NCI-H2081 treated with DMSO at 0.1 percent for 48 hours (cell line): ENCODE data around the gene CABP7.

Source experiments
- DNase-seq: peaks from one replicate; lab custom pipeline; 2025; lab: John Stamatoyannopoulos, UW

CABP7 gene

DNA sequence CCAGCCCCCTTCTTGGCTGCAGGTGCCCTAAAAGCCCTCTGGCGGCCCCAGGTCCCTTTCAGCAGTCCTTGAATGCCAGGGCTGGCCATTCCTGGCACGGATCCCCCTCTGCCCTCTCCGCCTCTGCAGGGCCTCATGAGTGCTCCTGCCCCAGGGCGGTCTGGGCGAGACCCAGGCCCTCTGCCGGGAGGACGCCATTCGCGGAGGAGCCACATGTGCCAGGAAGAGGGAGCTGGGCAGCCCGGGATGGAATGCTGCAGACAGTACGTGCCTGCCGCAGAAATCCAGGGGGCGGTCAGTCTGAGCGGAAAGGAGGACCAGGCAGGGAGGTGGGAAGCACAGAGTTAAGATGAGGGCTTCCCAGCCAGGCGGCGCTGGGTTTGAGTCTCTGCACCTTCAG, 2.8 kb downstream of the CABP7 start:
- DNase-seq = no peak

DNA sequence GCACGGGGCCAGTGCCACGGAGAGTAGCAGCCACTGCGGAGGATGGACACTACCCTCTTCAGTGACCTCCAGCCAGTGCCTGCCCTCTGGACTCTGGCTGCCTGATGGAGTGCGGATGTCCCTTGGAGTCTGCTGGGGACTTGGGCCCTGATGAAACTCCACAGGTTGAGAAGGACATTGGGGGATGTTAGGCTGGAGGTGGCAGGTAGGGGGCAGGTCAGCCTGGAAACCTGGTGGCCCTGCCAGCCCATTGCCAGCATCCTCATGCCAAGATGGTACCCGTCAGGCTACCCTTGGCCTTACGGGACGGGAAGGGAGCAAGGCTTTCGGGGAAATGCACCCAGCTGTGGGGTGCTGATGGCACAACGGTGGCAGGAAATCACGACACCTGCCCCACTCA, 4.0 kb downstream of the CABP7 start:
- no peak for DNase-seq

DNA sequence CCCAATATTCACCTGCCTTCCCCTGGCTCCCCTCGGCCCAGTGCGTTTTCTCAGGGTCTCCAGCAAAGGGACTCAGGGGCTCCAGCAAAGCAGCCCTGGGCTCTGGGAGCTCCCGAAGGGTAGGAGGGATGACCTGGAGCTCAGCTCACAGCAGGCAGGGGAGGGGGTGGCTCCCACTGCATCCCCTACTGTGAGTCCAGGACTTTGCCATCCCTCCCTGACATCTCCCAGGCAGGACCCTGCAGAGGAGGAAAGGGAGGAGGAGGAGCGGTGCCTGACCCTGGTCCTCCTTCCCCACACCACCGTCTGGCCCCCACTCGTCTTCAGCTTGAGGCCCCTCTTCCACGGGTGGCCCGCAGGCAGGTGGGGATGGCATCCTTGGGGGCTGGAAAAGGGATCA, 5.0 kb downstream of the CABP7 start:
- no peak for DNase-seq

DNA sequence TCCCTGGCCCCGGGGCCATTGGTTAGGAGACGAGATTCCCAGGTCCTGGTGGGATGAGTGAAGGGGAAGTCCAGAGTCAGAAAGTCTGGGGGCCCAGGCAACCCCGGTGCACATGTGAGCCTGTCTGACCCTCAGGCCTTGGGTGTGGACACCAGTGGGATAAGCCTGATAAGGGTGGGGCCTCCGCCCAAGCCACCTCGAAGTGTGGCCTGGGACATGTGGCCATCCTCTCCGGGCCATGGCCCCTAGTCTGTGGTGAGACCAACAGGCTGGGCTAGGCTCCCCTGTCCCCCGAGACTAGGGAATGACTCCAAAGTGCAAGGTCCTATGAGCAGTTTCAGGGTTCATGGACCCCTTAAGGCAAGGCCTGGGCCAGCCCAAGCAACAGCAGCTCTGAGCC, 6.3 kb downstream of the CABP7 start:
- no peak for DNase-seq

DNA sequence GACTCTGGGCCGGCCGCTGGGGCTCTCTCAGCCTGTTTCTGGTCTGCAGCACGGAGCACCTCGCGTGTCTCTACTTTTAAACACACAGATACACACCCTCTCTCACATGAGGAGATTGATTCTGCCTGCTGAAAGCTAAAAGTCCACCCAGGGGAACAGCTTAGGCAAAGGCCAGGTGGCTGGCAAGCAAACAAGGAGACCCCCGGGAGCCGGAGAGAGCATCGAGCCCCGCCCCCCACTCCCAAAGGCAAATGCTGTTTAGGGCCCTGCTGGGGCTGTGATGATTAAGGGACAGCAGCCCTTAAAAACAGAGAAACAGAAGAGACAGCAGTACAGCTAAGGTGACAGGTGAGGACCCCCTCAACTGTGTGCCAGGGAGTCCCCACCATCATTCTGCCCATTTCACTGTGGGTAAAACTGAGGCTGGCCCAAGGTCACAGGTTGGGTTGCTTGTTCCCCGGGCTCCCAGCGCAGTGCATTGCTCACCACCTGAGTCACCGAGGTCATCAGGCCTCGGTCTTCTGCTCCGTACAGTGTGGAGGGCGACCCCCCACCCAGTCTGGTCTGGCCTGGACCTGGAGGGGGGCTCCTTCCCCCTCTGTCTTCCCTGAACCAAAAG, 6.8 kb downstream of the CABP7 start:
- no peak for DNase-seq

DNA sequence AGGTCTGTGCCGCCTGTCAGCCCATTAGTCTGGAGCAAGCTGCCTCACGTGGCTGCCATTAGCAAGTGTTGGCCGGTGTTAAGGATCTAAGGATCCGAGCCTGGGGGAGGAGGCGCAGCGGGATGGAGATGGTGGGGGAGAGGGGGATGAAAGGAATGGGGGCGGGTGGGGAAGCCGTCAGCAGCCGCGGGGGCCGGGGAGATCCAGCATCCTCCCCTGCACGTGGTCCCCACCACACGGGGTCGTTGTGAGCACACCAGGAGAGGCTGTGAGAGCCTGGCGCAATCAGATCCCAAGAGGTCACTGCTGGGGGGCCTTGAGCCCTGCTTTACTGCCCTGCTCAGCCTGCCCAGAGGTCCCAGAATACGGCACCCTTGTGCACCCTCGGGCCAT, 7.3 kb downstream of the CABP7 start:
- no peak for DNase-seq

DNA sequence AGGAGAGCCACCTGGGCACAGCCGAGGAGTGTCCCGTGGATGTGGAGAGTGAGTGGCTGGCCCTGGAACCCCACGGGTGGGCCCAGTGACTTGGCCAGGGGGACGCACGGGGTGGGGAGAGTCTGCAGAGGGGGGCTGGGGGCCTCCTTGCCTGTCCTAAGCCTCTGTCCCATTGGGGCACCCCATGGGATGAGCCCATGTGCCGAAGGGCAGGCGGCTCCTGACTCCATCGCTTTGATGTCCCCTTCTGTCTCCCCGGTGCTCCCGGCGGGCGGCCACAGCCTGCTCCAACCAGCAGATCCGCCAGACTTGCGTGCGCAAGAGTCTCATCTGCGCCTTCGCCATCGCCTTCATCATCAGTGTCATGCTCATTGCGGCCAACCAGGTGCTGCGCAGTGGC, 9.4 kb downstream of the CABP7 start:
- DNase-seq = no peak

DNA sequence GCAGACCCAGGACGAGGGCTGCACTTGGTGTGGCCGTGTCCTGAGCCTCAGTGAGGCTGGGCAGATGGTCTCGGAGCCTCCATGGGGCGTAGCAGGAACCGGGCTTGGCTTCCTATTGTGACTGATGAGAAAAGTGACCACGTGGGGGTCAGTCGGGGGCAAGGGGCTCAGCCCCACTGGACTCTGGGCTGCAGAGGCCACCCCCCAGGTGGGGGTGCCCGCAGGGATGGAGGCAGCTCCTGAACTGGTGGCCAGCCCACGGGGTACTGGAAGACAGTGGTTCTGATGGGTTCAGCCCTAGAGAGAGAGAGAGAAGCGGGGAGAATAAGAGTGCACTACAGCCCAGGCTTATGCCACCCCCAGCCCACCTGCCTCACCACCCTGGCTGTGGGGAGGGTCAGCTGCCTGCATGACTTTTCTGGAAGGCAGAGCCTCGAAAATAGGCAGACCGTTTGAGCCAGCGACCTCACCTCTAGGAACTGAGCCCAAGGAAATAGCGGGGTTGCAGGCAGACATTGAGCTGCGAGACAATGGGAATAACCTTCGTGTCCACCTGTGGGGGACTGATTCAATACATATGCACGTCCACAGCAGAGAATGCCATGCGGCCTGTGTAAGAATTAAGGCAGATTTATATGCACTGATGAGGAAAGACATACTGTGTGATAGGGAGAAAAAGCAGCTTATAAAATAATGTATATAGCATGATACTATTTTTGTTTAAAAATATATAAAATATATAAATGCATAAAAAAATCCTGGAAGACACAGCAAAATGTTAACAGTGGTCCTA, 11.5 kb downstream of the CABP7 start:
- no peak for DNase-seq

DNA sequence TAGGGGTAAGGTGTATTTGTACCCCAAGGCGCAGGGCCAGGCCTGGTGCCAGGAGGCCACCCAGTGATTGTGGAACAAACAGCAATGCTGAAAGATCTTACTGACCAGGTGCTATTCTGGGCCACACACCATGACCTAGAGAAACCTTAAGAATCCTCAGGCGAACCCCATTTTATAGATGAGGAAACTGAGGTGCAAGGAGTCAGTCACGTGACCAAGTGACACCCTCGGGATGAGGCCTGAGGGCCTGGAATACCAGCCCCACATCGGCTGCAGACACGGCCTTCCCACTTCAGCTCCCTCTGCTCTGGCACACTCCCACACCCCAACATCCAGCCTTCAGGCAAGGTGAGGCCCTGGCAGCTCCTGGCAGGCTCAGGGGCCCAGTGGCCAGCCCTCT, 13.1 kb downstream of the CABP7 start:
- no peak for DNase-seq

DNA sequence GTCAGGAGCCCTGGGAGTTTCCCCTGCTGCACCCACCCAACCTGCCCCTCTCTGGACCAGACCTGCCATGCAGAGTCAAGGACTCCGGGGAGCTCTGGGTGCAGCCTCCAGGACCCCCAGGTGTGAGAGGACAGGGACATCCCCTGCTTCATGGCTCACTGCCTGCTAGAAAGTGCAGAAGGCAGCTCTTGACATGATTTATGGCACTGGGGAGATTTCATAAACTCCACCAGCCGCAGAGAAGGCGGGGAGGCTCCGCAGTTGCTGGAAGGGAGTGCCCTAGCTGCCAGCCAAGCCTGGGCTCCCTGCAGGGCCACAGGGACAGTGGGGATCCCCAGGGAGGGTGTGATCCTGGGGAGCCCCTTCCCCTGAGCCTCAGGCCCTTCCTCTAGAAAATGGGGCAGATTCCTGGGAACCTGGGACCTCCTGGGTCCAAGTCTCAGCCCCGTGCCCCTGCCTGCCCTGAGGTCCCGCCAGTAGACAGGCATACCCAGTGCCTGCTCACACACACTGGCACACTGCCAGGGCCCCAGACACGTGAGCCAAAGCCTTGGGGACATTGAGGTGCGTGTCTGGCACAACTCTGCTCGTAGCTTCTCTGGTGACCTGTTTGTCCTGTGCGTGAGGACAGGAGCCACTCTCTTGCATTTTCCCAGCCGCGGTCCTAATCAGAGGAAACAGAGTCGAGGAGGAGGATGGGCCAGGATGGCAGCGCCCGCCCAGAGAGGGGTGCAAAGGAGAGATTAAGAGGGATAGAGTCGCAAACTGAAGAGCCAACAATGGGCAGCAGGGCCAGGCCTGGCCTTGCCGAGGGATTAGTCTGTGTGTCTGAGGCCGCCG, 13.8 kb downstream of the CABP7 start:
- no peak for DNase-seq

DNA sequence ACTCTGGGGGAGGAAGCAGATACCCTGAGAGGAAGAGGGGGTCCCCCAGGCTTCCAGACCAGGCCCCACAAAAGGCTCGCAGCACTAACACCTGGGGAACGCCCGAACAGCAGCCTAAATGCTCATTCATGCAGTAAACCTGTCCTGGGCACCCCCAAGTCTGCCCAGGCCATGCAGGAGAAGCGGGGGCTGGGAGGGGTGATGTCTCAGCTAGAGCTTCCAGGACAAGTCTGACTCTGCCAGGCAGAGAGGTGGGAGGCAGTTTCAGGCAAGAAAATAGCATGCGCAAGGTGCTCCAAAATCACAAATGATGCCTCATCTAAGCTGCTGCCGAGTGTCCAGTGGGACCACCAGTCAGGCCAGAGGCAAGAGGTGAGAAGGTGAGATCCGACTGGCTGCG, 14.6 kb downstream of the CABP7 start:
- DNase-seq = no peak

DNA sequence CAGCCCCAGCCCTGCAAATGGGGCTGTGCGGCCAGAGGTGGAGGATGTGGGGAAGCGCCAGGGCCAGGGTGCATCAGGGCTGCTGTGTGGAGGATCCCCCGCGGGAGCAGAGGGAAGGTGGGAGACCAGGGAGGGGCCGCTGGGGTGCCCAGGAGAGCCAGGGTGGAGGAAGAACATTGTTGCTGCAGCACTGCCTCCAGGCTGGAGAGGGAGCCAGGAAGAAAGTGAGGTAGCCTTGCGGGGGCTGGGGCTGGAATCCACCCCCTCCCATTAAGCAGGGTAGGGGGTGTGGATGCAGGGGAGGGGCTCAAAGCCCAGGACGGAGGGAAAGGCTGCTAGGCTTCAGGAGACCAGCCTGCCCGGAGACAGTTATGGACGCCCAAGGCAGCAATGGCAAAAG, 15.0 kb downstream of the CABP7 start:
- DNase-seq = no peak

DNA sequence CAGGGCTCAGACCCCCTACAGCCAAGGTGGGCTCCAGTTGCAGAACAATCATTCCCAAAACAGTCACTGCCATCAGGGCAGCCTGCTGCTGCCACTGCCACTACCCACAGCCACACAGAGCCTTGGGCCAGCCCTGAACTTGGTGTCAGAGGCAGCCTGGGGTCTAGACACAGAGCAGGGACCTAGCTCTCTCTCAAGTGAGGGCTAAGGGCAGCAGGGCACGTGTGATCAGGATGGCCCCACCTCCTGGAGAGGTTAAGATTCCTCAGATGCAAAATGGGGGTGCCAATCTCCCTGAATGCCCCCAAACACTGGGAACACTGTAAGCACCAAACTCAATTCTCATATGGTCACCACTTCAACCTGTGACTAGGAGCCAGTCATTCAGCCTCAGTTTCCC, 15.6 kb downstream of the CABP7 start:
- no peak for DNase-seq

DNA sequence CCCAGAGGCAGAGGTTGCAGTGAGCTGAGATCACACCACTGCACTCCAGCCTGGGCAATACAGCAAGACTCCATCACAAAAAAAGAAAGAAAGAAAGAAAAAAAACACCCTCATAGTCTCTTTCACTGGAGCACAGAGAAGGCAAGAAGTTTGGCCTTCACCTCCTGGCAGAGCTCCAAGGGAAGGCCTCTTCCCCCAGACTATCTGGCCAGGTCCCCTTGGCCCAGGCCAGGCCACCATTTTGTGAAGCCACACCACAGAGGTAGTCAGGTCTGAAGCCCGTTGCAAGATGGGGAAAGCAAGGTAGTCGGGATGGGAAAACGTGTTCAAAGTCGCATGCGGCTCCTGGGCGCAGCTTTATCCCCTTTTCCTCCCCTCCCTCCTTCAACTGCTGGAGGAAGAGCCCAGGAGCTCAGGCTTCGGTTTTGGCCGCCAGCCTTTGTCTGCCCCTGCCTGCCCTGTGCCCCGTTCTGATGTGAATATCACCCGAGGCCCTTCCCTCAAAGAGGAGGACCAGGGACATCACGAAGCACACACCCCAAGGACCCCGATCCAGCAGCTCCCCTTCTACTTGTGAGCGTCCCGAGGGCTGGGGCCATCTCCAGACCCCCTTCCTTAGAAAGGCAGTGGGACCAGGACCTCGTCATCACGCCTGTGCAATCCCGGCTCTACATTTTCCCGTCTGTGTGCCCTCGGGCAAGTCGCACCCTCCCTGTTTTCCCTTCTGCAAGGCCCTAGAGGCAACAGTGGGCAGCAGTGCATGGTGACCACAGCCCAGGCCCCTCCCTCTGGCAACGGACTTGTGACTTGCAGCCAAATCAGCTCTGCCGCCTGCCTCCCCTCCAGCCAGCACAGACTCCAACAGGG, 17.7 kb downstream of the CABP7 start:
- DNase-seq = no peak

DNA sequence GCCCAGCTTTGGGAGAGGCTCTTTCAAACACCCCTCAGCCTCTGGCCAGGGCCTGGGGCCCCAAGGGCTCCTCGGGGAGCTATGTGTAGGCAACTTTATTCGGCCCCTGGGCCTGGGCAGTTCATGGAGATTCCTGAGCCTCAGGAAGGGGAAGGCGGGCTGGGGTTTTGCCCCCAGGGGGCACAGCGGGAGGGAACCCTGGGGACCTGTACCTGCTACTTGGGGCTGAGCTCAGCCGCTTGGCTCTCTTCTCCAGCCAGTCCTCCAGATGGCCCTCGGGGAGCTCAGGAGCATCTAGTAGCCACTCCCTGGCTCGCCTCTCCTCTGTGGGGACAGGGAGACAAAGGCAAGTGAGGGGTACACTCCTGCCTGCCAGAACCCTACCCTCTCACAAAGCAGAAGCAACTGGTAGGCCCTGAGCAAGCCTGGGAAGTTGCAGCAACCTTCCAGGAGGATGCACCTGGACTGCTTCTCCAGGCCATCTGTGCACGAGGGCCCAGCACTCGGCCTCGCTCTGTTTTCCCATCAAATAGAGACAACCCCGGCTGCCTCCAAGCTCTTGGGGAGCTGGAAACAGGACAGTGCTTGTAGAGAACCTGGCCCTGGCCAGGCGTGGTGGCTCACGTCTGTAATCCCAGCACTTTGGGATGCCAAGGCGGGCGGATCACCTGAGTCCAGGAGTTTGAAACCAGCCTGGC, 18.5 kb downstream of the CABP7 start:
- no peak for DNase-seq

DNA sequence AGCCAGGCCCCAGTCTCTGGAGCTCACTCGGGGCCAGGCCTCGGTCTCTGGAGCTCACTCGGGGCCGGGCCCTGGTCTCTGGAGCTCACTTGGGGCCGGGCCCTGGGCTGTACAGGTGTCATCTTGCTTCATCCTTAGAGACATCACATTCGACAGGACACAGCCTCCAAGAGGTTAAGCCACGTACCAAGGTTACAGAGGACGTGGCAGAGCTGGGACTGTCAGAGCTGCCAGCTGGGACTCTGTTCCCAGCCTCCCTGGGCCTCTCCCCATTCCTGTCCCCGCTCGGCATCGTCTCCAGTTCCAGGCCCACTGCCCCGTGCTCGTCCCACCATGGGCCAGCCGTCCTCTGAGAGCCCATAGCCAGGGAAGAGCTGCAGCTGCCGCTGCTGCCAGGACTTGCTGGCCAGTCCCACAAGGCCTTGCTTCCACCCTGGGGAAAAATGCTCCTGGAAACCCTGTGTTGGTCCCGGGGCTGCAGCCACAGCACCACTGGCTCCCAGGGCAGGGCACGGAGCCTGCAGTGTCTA, 19.6 kb downstream of the CABP7 start:
- DNase-seq = no peak

DNA sequence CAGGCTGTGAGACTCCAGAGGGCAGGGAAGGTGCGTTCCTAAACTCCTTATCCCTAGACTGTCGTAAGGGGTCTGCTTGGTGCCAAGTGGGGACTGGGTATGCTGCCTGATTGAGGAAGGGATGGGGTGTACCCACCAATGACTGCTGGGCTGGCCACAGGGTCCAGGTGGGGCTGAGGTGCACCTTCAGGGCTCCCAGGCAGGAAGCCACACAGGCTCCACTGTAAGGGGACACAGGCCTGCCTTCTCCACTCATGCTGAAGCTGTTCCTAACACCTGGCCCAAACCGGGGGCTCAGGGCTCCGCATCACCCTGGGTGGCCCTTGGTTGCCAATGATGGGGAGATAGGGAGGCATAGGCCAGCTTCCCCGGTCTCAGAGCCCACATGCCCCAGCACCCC, 20.4 kb downstream of the CABP7 start:
- no peak for DNase-seq

DNA sequence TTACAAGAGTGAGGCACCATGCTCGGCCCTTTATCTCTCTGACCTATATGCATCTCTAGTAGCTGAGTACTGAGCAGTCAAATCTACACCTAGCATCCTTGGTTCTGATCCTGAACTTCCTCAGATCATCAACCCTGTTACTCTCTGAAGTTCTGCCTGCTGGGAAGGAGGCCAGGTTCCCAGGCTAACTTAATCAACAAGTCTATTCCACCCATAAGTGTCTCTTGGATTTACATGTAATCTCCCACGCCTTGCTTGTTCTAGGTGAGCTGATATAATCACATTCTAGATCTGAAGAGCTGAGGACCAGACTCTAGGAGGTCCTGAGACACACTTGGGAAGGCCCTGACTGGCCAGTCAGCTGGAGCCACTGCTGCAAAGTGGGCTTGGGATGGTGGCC, 22.1 kb downstream of the CABP7 start:
- no peak for DNase-seq

DNA sequence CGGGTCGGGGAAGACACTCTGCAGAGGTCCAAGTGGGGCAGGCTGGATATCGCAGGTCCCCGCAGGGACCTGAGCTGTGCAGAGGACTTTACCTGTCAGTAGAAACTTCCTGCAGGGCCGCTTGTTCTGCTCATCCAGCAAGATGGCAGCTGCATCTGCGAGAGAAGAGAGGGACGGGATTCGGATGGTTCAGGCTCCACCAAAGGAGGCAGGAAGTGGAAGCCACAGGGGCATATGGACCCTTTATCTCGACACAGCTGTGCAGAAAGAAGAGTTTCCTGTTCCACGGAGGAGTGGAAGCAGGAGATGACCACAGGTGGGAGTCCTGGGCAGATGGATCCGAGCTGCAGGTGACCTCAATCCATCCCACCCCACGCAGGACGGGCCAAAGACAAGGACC, 22.5 kb downstream of the CABP7 start:
- no peak for DNase-seq

DNA sequence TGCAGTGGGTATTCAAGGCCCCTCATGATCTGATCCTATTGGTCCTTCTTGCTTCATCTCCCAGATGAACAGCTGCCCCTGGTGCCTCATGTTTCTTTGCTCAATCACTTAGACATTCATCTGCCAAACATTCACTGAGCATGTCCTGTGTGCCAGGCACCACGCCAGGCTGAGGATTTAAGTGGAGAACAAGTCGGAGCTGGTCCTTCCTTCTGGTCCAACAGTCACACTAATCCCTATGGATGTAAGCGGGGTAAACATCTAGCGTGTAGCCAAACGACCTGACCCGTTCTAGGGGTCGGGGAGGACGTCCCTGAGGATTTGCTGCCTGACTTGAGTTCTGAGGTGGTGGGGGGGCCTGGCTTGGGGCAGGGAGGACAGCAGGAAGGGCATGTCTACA, 25.1 kb downstream of the CABP7 start:
- no peak for DNase-seq

DNA sequence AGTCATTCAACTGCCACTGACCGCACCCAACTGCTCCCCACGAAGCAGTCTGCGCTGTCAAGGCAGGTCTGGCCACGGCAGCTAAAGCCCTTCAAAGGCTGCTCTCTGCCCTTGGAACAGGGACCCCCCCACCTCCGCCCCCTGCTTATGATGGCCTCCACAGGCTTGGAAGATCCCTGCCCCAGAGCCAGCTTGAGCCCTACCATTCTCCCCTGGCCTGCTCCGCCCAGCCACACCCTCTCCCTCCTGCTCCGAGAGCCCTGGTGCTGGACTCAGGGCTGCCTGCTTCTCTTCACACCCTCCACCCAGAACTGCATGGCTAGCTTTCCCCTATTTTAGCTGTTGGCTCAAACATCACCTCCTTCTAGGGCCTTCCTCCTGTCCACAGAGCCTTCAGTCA, 28.0 kb downstream of the CABP7 start:
- DNase-seq = no peak
